ENCODE measurements around the gene SNX22.

SNX22 gene

GRCh38 chr15:64125978-64126377 lies 25.6 kb upstream of the SNX22 start:
- Mint-ChIP-seq H3K4me3 (no peak overlapping the region), H3K27me3 (no peaks in the 10 kb centered on the region), H3K36me3 (peaks cover 45% of the 10 kb centered on the region), H3K27ac (no peak overlapping the region), H3K9me3 (no peaks in the 10 kb centered on the region), H3K4me1 (no peaks in the 10 kb centered on the region)
- ATAC-seq, result no peak

- ATAC-seq, result no peak
- H3K27me3 Mint-ChIP-seq, result no peaks in the 10 kb centered on the region
- H3K4me1 Mint-ChIP-seq, result no peaks in the 10 kb centered on the region
- no peak overlapping the region for H3K4me3 Mint-ChIP-seq
- no peak overlapping the region for H3K27ac Mint-ChIP-seq
- H3K9me3 Mint-ChIP-seq, result no peaks in the 10 kb centered on the region
- H3K36me3 Mint-ChIP-seq, result peaks cover 54% of the 10 kb centered on the region
These were observed 23.8 kb upstream of the SNX22 start for GRCh38 chr15:64127521-64128270.

GRCh38 chr15:64130159-64130558 lies 21.4 kb upstream of the SNX22 start:
- Mint-ChIP-seq H3K4me3 (no peak overlapping the region), H3K27me3 (no peaks in the 10 kb centered on the region), H3K36me3 (peaks cover 47% of the 10 kb centered on the region), H3K9me3 (no peaks in the 10 kb centered on the region), H3K27ac (no peak overlapping the region), H3K4me1 (no peaks in the 10 kb centered on the region)
- no peak for ATAC-seq

- no peaks in the 10 kb centered on the region for H3K27me3 Mint-ChIP-seq
- H3K4me3 Mint-ChIP-seq, result no peak overlapping the region
- no peak overlapping the region for H3K27ac Mint-ChIP-seq
- ATAC-seq, result no peak
- peaks cover 47% of the 10 kb centered on the region for H3K36me3 Mint-ChIP-seq
- H3K4me1 Mint-ChIP-seq, result peaks cover 3% of the 10 kb centered on the region
- H3K9me3 Mint-ChIP-seq, result no peaks in the 10 kb centered on the region
These were observed 20.0 kb upstream of the SNX22 start for GRCh38 chr15:64131547-64131946.

GRCh38 chr15:64132217-64132616 lies 19.3 kb upstream of the SNX22 start:
- Mint-ChIP-seq H3K27ac (peak overlapping the region; percentile 62), H3K27me3 (no peaks in the 10 kb centered on the region)

GRCh38 chr15:64133623-64134344 lies 17.7 kb upstream of the SNX22 start:
- no peaks in the 10 kb centered on the region for H3K9me3 Mint-ChIP-seq
- no peak for ATAC-seq
- peaks cover 14% of the 10 kb centered on the region for H3K4me1 Mint-ChIP-seq
- H3K27ac Mint-ChIP-seq, result no peak overlapping the region
- H3K27me3 Mint-ChIP-seq, result no peaks in the 10 kb centered on the region
- H3K36me3 Mint-ChIP-seq, result peaks cover 51% of the 10 kb centered on the region
- no peak overlapping the region for H3K4me3 Mint-ChIP-seq

More at GRCh38 chr15:64132217-64132616, 19.3 kb upstream of the SNX22 start:
- Mint-ChIP-seq H3K4me1 (peaks cover 10% of the 10 kb centered on the region), H3K36me3 (peaks cover 54% of the 10 kb centered on the region), H3K9me3 (no peaks in the 10 kb centered on the region), H3K4me3 (no peak overlapping the region)
- ATAC-seq, result no peak

- Mint-ChIP-seq H3K9me3 (no peaks in the 10 kb centered on the region), H3K4me3 (no peak overlapping the region), H3K27me3 (no peaks in the 10 kb centered on the region), H3K36me3 (peaks cover 51% of the 10 kb centered on the region), H3K27ac (no peak overlapping the region), H3K4me1 (peaks cover 14% of the 10 kb centered on the region)
- no peak for ATAC-seq
These were observed 17.1 kb upstream of the SNX22 start for GRCh38 chr15:64134345-64134829.

- Mint-ChIP-seq H3K9me3 (no peaks in the 10 kb centered on the region), H3K4me3 (no peak overlapping the region), H3K27ac (peak overlapping the region; percentile 81), H3K4me1 (peaks cover 17% of the 10 kb centered on the region), H3K36me3 (peaks cover 54% of the 10 kb centered on the region), H3K27me3 (no peaks in the 10 kb centered on the region)
- ATAC-seq, result no peak
These were observed 15.2 kb upstream of the SNX22 start for GRCh38 chr15:64136347-64136746.

- H3K27ac Mint-ChIP-seq, result peak overlapping the region; percentile 81
- no peaks in the 10 kb centered on the region for H3K9me3 Mint-ChIP-seq
- peaks cover 54% of the 10 kb centered on the region for H3K36me3 Mint-ChIP-seq
These were observed 14.2 kb upstream of the SNX22 start for GRCh38 chr15:64137226-64137833.

GRCh38 chr15:64138331-64138941 lies 13.1 kb upstream of the SNX22 start:
- peak overlapping the region; percentile 10 for H3K27ac Mint-ChIP-seq
- H3K27me3 Mint-ChIP-seq, result no peaks in the 10 kb centered on the region
- no peak for ATAC-seq
- H3K4me3 Mint-ChIP-seq, result no peak overlapping the region
- peaks cover 47% of the 10 kb centered on the region for H3K36me3 Mint-ChIP-seq
- H3K9me3 Mint-ChIP-seq, result no peaks in the 10 kb centered on the region
- H3K4me1 Mint-ChIP-seq, result peaks cover 34% of the 10 kb centered on the region

More at GRCh38 chr15:64137226-64137833, 14.2 kb upstream of the SNX22 start:
- Mint-ChIP-seq H3K27me3 (no peaks in the 10 kb centered on the region), H3K4me1 (peaks cover 27% of the 10 kb centered on the region), H3K4me3 (no peak overlapping the region)
- peak; percentile 96 for ATAC-seq

- no peak overlapping the region for H3K4me3 Mint-ChIP-seq
- H3K4me1 Mint-ChIP-seq, result peaks cover 54% of the 10 kb centered on the region
- no peaks in the 10 kb centered on the region for H3K27me3 Mint-ChIP-seq
- H3K36me3 Mint-ChIP-seq, result peaks cover 37% of the 10 kb centered on the region
- H3K9me3 Mint-ChIP-seq, result no peaks in the 10 kb centered on the region
- no peak for ATAC-seq
- H3K27ac Mint-ChIP-seq, result peak overlapping the region; percentile 69
These were observed 9.6 kb upstream of the SNX22 start for GRCh38 chr15:64141798-64142512.

GRCh38 chr15:64143276-64143675 lies 8.3 kb upstream of the SNX22 start:
- Mint-ChIP-seq H3K4me3 (no peak overlapping the region), H3K9me3 (no peaks in the 10 kb centered on the region), H3K4me1 (peaks cover 48% of the 10 kb centered on the region), H3K36me3 (peaks cover 24% of the 10 kb centered on the region), H3K27me3 (no peaks in the 10 kb centered on the region), H3K27ac (peak overlapping the region; percentile 100)
- ATAC-seq, result no peak

- ATAC-seq, result no peak
- Mint-ChIP-seq H3K4me3 (peak overlapping the region; percentile 63), H3K36me3 (peaks cover 22% of the 10 kb centered on the region), H3K27ac (peak overlapping the region; percentile 100), H3K4me1 (peaks cover 48% of the 10 kb centered on the region), H3K9me3 (no peaks in the 10 kb centered on the region), H3K27me3 (no peaks in the 10 kb centered on the region)
These were observed 7.4 kb upstream of the SNX22 start for GRCh38 chr15:64144192-64144564.

GRCh38 chr15:64144565-64145281 lies 6.8 kb upstream of the SNX22 start:
- Mint-ChIP-seq H3K36me3 (peaks cover 22% of the 10 kb centered on the region), H3K27ac (peak overlapping the region; percentile 100), H3K9me3 (no peaks in the 10 kb centered on the region), H3K4me1 (peaks cover 54% of the 10 kb centered on the region), H3K27me3 (no peaks in the 10 kb centered on the region), H3K4me3 (peak overlapping the region; percentile 63)
- peak; percentile 94 for ATAC-seq
